ENCODE data around the gene SPANXA2.
"Not testable (repeated sequence)": the region's sequence is repeated elsewhere in the genome, so short reads cannot be mapped to it uniquely, and the experiment has no call there.

The SPANXA2 gene

DNA sequence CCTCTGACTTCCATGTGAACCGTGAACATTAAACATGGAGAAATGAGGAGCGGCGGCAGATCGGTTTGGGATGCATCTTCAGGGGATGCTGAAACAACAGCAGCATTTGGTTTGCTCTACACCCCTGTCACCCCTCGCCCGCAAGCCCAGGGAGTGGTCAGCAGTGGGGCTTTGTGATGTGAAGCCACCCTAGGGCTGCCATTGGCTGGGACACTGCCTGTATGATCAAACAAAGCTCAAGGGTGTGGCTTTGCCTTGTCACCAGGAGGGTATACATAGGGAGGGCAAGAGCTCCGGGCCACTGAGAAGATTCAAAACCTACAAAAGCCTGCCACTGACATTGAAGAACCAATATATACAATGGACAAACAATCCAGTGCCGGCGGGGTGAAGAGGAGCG is at the start of gene SPANXA2:
Gene SPANXA2 (plus strand): TSS at position 301 of the 400 bp plus-strand sequence. CDS start 60 bp downstream, at position 361.
- DNase-seq, result not testable (repeated sequence)

DNA sequence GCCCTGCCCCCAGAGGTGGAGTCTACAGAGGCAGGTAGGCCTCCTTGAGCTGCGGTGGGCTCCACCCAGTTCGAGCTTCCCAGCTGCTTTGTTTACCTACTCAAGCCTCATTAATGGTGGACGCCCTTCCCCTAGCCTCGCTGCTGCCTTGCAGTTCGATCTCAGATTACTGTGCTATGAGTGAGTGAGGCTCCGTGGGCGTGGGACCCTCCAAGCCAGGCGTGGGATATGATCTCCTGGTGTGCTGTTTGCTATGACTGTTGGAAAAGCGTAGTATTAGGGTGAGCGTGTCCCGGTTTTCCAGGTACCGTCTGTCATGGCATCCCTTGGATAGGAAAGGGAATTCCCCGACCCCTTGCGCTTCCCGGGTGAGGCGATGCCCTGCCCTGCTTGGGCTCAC is 47.0 kb upstream of the SPANXA2 start:
- DNase-seq, result not testable (repeated sequence)

DNA sequence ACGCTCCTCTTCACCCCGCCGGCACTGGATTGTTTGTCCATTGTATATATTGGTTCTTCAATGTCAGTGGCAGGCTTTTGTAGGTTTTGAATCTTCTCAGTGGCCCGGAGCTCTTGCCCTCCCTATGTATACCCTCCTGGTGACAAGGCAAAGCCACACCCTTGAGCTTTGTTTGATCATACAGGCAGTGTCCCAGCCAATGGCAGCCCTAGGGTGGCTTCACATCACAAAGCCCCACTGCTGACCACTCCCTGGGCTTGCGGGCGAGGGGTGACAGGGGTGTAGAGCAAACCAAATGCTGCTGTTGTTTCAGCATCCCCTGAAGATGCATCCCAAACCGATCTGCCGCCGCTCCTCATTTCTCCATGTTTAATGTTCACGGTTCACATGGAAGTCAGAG is 4.9 kb upstream of the SPANXA2 start, which contains the start of gene SPANXA1:
Gene SPANXA1 (minus strand): TSS at position 101 of the 400 bp plus-strand sequence. CDS start 60 bp downstream, at position 41.
- not testable (repeated sequence) for DNase-seq

- DNase-seq, result no peak
Measured at GRCh38 chrX:141609111-141609510, 19.6 kb downstream of the SPANXA2 start.

DNA sequence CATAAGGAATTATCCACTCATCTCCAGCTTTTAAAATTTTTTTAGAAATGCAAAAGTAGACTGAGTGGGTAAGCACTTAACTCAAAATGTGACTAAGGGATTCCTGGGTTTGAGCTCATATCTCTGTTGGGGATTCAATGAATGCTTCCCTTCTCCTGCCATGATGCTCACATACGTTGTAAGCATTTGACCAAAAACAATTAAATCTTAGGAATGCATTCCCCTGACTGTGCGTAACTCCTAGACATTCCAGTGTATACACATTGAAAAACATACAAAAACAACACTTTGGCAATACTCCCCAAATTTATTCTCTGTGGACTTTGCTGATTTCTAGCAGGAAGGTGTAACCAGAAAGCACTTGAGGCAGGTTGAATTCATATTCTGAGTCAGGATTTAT is 29.8 kb downstream of the SPANXA2 start:
- no peak for DNase-seq

DNA sequence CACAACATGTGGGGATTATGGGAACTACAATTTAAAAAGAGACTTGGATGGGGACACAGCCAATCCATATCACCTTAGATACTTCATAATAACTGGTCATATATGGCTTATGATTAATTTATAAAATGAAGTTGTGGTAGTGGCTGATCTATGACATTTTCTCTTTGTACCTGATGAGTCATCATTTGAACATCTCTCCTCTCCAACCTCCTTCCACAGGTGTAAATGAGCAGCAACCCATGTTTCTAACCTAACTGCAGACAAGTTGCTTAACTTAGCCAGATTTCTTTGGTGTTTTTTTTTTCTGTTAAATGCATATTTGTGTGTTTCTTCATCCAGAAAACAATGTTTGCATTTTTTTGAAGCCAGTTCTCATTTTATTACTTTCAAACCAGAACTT is 42.6 kb downstream of the SPANXA2 start:
- no peak for DNase-seq

GRCh38 chrX:141638550-141638949 is 49.0 kb downstream of the SPANXA2 start:
- no peak for DNase-seq
